ENCODE results near the gene AHCY.
"Not testable (repeated sequence)": the region's sequence is repeated elsewhere in the genome, so short reads cannot be mapped to it uniquely, and the experiment has no call there.

AHCY gene

DNA sequence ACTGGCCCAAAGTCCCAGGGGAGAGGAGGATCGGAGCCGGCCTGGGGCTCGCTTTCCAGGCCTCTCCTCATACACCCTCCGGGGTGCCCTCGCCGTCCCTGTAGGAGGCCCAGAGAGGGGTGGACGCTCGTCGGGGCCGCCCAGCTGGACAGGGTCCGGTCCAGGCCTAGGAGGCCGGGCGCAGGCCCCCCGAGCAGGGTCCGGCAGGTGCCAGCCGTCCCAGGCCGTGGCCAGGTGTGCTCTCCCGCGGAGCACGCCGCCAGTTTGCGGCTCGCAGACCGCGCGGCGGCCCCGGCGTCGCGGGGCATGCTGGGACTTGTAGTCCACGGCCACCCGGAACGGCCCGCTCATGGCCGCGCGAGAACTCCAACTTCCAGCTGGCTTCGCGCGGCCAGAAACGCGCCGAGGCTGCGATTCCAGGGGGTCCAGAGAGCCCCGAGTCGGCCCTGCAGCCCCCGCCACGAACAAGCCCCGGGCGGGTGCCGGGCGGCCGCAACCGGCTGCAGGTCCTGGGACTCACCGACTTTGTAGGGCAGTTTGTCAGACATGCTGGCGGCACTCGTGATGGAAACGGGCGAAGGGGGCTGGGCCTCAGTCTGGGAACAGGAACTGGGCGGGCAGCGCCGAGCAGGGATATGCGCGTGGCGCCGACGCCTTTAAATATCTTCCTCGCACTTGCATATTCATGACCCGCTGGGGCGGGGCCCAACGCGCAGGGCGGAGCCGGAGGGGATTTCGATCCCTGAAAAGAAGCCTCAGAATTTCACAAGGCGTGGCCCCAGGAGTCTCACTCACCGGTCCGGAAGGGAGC is at the start of gene AHCY:
Gene AHCY, minus strand, starts transcription at position 633 of the 811 bp plus-strand sequence. Its CDS starts 85 bp downstream, at position 548.
- DNase-seq, result peak; percentile 92

DNA sequence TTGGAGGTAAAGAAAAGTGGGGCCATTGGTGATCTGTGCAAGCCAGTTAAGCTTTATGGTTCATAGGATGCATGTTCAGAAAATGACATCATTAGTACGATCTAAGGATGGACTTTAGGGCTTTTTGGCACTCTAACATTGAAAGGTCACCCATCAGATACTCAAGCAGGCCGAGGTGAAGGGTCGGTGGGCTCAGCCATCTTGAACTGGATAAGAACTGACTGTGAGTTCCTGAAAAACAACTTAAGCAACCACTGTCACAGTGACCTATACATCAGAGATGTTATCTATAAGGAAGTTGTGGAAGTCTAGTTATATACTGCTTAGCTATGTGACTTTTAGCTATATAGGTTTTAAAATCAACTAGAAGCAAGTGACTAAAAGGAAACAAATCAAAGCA is 46.9 kb upstream of the AHCY start:
- DNase-seq, result no peak

DNA sequence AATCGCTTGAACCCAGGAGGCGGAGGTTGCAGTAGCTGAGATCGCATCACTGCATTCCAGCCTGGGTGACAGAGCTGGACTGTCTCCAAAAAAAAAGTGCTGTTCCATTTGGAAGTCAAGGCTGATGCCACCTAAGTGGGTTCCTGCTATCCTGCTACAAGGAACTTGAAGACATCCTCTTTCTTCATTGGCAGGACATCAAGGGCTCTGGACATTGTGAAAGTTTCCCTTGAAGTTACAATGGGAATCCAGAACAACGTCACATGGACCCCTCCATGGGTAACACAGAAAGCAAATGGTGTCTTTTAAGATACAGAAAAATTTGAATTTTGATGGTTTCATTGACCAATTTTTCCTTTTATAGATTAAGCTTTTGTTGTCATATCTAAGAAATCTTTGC is 44.4 kb upstream of the AHCY start:
- no peak for DNase-seq

DNA sequence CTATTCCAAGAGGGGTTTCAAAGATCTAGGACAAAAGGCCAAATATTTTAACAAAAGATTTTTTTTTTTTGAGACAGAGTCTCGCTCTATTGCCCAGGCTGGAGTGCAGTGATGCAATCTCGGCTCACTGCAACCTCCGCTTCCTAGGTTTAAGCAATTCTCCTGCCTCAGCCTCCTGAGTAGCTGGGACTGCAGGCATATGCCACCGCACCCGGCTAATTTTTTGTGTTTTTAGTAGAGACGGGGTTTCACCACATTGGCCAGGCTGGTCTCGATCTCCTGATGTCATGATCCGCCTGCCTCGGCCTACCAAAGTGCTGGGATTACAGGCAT is 43.3 kb upstream of the AHCY start:
- DNase-seq, result not testable (repeated sequence)

DNA sequence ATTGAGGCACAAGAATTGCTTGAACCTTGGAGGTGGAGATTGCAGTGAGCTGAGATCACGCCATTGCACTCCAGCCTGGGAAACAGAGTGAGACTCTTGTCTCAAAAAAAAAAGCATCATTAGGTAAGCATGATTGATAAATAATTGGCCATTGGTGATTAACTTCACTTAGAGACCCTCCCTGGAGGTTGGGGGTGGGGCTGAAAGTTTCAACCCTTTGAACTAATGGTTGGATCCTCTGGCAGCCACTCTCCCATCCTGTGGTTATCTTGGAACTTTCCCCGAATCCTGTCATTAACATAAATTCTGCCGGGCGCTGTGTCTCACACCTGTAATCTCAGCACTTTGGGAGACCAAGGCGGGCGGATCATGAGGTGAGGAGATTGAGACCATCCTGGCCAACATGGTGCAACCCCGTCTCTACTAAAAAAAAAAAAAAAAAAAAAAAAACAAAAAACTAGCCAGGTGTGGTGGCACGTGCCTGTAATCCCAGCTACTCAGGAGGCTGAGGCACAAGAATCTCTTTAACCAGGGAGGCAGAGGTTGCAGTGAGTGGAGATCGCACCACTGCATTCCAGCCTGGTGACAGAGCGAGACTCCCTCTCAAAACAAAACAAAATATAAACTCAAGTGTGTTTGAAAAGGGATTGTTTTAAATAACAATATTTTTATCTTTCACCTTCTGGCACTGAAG is 42.8 kb upstream of the AHCY start:
- DNase-seq, result not testable (repeated sequence)

DNA sequence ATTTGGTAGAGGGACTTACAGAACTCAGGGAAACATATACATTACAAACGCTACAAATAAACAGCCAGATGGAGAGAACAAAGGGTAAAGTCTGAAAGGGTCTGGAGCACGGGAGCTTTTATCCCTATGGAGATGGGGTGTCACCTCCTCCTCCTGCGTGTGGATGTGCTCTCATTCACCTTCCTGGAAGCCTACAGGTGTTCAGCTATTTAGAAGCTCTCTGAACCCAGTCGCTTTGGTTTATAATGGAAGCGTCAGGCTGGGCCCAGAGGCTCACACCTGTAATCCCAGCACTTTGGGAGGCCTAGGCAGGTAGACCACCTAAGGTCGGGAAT is 42.2 kb upstream of the AHCY start:
- DNase-seq, result no peak

DNA sequence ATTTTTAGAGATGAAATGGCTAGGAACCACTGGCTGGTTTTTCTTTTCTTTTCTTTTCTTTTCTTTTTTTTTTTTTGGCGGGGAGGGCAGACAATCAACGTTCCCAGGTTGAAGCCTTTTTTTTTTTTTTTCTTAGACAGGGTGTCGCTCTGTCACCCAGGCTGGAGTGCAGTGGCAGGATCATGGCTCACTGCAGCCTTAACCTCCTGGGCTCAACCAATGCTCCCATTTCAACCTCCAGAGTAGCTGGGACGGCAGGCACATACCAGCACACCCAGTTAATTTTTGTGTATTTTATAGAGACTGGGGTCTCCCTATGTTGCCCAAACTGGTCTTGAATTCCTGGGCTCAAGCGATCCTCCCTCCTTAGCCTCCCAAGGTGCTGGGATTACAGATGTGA is 41.1 kb upstream of the AHCY start:
- no peak for DNase-seq

DNA sequence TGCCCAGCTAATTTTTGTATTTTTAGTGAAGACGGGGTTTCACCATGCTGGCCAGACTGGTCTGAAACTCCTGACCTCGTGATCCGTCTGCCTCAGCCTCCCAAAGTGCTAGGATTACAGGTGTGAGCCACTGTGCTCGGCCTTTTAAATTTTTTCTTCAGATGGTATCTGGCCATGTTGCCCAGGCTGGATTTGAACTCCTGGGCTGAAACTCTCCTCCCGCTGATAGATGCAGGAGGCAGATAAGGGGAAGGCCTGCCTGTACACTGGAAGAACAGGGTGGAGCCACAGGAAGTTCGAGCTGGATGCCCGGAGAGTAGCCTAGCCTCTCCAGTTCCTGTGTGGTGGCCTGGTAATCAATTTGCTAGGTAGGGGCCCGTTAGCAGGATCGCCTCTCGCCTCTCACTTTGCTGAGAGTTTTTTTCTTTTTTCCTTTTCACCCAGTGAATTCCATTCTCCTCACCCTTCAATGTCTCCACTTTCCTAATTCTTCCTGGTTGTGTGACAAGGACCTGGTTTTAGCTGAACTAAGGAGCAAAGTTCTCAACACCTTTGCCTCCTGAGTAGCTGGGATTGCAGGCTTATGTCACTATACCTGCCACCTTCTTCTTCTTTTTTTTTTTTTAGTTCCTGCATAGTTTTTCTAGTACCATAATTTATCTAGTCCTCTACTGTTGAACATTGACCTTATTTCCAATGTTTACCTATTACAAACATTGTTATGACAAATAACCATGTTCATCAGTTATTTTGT is 40.5 kb upstream of the AHCY start:
- DNase-seq, result no peak

DNA sequence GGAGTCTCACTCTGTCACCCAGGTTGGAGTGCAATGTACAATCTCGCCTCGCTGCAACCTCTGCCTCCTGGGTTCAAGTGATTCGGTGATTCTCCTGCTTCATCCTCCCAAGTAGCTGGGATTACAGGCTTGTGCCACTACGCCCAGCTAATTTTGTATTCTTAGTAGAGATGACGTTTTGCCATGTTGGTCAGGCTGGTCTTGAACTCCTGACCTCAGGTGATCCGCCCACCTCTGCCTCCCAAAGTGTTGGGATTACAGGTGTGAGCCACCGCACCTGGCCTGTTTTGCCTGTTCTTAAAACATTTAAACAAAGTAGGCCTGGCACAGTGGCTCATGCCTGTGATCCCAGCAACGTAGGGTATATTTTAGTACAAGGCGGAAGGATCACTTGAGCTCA is 38.0 kb upstream of the AHCY start:
- not testable (repeated sequence) for DNase-seq

DNA sequence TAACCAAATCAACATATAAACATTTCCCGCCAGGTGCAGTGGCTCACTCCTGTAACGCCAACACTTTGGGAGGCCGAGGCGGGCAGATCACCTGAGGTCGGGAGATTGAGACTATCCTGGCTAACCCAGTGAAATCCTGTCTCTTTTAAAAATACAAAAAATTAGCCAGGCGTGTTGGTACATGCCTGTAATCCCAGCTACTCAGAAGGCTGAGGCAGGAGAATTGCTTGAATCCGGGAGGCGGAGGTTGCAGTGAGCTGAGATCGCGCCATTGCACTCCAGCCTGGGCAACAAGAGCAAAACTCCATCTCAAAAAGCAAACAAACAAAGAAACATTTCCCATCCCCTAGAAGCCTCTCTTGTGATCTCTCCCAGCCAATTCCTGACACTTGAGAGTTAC is 37.6 kb upstream of the AHCY start:
- DNase-seq, result not testable (repeated sequence)

DNA sequence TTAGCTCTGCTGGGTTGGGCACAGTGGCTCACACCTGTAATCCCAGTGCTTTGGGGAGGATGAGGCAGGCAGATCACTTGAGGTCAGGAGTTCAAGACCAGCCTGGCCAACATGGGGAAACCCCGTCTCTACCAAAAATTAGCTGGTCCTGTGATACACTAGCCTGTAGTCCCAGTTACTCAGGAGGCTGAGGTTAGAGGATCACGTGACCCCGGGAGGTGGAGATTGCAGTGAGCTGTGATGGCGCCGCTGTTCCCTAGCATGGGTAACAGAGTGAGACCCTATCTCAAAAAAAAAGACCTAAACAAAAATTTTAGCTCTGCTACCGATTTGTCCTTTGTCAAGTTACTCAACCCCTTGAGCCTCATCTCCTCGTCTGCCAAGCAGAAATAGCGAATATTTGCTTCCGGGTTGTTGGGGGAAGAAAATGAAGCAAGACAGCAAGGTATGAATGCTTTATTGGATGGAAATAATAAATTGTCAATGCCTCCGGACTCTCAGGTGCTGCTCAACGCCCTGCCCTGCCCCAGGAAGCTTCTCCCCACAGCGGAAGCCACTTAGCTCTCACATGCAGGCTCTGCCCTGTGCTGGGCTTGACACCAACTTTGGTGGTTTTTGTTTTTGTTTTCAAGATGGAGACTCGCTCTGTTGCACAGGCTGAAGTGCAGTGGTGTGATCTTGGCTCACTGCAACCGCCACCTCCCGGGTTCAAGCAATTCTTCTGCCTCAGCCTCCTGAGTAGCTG is 35.0 kb upstream of the AHCY start:
- no peak for DNase-seq

DNA sequence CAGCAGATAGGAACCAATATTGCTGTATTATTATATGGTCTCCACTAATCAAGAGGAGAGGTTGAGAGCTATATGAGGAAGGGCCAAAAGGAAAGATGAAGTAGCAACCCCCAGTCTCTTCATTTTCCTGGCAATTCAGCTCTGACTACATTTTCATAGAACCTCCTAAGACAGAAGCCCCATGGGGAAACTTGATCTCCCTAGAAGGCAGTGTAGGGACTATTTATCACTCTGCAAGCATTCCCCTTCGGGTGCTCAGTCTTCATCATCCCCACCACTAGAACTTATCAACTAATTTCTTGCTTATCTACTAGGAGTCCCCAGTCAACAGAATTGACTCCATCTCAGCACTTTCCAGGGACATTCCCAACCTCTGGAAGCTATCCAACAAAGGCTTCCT is 34.4 kb upstream of the AHCY start:
- no peak for DNase-seq

DNA sequence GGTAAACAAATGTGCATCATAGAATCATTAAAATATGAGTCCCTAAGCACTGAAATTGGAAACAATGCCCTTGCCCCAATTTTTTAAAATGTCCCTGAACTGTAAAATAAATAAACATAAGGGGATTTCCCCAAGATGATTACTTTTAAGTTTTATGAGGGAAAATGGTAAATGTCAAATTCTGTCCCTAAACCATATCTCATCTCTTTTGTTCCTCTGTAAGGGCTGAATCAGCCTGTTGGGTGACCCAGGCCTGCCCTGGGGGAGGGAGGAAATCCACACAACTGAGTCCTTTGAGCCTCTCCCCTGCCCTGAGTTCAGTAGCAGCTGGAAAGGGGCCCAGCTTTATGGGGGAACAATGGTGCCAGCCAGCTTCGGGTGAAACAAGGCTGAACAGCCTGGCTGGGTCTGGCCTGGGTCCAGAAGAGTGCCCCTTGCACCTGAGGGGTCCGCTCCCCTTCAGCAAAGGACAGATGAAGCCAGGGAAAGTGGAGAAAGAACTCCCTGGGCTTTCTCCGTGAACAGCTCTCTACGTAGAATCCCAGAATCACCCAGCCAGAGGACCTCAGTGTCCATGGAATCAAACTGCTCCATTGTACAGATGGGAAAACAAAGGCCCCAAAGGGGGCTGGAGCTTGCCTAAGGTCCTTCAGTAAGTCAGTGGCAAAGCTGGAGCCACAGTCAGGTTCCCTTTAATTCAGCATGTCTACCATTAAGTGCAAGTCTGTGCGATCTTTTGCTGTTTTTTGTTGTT is 31.7 kb upstream of the AHCY start:
- no peak for DNase-seq

DNA sequence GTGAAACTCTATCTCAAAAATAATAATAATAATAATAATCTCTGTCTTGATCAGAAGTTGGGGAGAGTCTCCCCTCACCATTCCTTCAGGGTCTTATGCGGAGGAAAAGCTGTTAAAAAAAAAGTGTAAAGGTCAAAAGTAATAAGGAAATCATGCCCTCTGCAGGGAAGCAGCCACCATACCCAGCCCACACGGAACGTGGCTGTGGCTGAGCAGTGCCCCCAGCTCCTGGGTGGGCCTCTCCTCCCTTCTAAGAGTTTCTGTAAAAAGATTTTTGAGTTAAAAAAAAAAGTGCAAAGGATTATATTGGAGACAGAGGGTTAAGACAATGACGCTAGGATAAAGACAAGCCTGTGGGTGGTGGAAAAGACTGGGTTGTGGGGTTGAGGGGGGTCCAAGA is 30.6 kb upstream of the AHCY start:
- DNase-seq, result no peak

DNA sequence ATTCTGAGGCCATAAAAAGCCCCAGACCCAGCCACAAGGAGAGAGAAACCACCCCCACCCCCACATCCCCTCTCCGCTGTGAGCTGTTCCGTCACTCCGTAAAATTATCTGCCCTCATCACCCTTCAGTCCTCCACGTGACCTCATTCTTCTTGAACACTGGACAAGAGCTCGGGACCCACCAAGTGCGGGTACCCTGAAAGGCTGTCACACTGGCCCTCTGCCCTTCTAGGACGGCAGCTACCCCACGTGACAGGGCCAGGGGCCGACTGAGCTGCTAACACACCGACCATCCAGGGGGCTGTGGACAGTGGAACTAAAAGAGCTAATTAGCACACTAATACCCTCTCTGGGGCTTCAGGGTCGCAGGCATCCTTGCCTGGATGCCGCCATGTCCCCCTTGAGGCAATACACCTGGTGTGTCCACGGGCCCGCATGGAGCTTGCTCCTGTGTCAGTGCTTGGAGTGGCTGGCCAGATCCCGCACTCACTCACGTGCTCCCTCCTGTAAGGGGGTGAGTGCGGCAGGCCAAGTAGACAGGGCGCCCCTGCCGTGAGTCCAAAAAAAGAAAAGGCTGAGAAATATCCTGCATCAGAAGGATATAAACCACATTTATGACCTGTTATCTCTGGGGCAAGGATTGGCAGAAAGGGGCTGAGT is 29.2 kb upstream of the AHCY start:
- no peak for DNase-seq

DNA sequence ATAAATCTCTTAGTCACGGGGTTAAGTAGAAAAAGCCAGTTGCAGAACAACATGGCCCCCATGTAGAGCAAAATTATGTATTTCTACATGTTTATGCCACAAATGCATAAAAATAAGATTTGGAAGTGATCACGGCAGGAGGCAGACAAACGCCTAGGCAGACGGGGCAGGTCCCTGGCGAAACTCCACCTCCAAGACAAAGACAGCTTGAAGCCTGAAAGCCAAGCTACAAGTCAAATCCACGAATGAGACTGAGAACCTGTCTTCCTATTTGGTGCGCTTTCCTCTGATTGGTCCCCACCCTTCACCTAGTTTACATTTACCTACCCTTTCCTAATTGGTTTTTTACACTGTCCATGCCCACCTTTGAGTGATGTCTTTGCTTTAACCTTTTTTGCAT is 28.7 kb upstream of the AHCY start:
- no peak for DNase-seq

DNA sequence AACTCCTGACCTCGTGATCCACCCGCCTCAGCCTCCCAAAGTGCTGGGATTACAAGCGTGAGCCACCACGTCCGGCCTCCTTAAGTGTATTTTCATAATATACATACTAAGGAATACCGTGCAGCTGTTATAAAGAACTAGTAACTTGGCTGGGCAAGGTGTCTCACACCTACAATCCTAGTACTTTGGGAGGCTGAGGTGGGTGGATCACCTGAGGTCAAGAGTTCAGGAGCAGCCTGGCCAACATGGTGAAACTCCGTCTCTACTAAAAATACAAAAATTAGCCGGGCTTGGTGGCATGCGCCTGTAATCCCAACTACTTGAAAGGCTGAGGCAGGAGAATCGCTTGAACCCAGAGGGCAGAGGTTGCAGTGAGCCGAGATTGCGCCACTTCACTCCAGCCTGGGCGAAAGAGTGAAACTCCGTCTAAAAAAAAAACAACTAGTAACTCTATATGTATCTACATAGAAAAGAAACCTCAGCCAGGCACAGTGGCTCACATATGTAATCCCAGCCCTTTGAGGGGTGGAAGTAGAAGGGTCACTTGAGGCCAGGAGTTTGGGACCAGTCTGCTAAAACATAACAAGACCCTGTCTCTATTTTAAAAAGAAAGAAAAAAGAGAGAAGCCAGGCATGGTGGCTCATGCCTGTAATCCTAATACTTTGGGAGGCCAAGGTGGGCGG is 27.8 kb upstream of the AHCY start:
- not testable (repeated sequence) for DNase-seq

DNA sequence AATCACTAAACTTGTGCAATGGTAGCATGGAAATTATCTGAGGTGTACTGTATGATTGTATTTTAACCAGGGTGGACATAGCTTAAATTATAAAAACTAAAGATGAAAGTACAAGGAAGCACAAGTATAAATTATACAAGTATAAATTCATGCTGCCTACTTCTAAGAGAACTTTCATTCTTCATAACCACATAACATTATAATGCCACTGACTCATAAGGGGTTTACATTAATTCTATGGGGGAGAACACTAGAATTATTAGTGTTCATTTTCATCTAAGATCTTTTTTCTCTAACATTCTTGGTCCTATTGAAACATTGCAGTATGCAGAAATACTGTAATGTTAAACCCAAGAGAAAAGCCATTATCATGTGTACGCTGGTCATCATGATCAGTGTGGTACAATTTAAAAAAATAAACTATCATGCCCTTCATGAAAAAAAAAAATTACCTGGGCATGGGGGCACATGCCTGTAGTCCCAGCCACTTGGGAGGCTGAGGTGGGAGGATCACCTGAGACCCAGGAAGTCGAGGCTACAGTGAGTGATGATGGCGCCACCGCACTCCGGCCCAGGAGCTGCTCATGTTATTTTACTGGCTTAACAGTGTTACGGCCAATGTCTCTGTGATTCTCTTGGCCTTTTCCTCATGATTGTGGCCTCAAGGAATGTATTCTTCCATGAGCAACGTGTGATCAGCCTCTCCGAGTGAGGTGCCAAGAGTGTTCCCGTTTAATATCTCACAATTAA is 25.9 kb upstream of the AHCY start:
- no peak for DNase-seq

DNA sequence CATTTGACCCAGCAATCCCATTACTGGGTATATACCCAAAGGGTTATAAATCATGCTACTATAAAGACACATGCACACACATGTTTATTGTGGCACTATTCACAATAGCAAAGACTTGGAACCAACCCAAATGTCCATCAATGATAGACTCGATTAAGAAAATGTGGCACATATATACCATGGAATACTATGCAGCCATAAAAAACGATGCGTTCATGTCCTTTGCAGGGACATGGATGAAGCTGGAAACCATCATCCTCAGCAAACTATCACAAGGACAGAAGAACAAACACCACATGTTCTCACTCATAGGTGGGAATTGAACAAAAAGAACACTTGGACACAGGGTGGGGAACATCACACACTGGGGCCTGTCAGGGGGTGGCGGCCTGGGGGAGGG is 25.1 kb upstream of the AHCY start:
- DNase-seq, result not testable (repeated sequence)

DNA sequence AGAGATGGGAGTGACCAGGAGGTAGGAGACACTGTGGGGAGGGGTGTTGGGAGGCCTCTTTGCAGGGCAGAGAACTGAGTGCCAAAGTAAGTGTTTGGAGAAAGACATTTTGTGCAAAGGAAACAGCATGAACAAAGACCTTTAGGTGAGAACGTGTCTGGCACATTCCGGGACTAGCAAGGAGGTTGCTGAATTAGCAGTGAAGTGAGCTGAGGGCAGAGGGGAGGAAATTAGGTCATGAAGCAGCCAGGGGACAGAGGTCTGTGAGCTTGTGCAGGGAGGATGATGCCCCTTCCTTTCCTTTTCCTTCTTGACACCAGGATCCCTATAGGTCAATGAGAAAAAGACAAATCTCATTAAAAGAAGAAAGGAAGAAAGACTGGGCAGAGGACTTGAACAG is 21.4 kb upstream of the AHCY start:
- DNase-seq, result no peak

All from CD4-positive, alpha-beta T cell treated with Interleukin-21 for 1 hour (primary cell).